Thyroid gland (tissue), 4 donors: Measurements from ENCODE around the gene SFTPD. TPM values are rescaled to one million over a fixed set of nuclear protein-coding genes. Genes with fewer than 3 reads are reported as not detected.
"Not testable (repeated sequence)": the region's sequence is repeated elsewhere in the genome, so short reads cannot be mapped to it uniquely, and the experiment has no call there.

Experiments
- DNase-seq, 2 donors: peaks; one replicate each; pipeline ENCODE4 v3.0.0-alpha.2; 2019
- H3K27ac ChIP-seq, 3 donors: fragments of 200-600 bp; sonication (generic); 1 replicate in 2 of 3; 2 replicates in 1 of 3; pipeline ENCODE4 v1.5.1; 2016 to 2019; ENCODE audit warnings: mild to moderate bottlenecking in 1 of 3, moderate library complexity in 1 of 3
- H3K27me3 ChIP-seq: fragments of 200-600 bp; sonication (generic); one replicate; pipeline ENCODE4 v1.5.1; 2019
- H3K36me3 ChIP-seq, 2 donors: fragments of 200-600 bp; sonication (generic); one replicate each; pipeline ENCODE4 v1.5.1; 2016 to 2019
- H3K4me1 ChIP-seq, 2 donors: fragments of 200-600 bp; sonication (generic); one replicate each; pipeline ENCODE4 v1.5.1; 2017 to 2019
- H3K4me3 ChIP-seq, 3 donors: fragments of 200-600 bp; sonication (generic); replicated peaks in 1 of 3; 1 replicate in 2 of 3; 2 replicates in 1 of 3; pipeline ENCODE4 v1.5.1; 2016; ENCODE audit warnings: mild to moderate bottlenecking in 1 of 3
- H3K9me3 ChIP-seq: fragments of 200-600 bp; sonication (generic); one replicate; pipeline ENCODE4 v1.5.1; 2017
- CTCF ChIP-seq, 6 experiments: fragments of 200-600 bp in 3 of 6; fragments of 450-650 bp in 3 of 6; sonication (generic) in 3 of 6; IDR thresholded peaks; one replicate each; pipeline ENCODE4 v1.5.1; 2016 to 2019; ENCODE audit warnings: antibody characterized with exemption in 6 of 6, mild to moderate bottlenecking in 2 of 6, inconsistent platforms in 1 of 6, moderate library complexity in 1 of 6
- POLR2A ChIP-seq, 2 donors: fragments of 450-650 bp; IDR thresholded peaks; one replicate each; pipeline ENCODE4 v1.6.1; 2017; ENCODE audit warnings: antibody characterized with exemption in 2 of 2, mild to moderate bottlenecking in 2 of 2, moderate library complexity in 1 of 2
- WGBS, 2 donors: methylation state at CpG; one replicate each; pipeline ENCODE4 v1.1.5; 2017; 5-methylcytosine and 5-hydroxymethylcytosine counted together
- intact Hi-C: fragments of 100-400 bp; cut with DNase I; formaldehyde crosslinking; loops from one replicate; pipeline ENCODE4 v1.15.1; 2023
- total RNA-seq, 4 donors: library from RNA; depleted of rRNA; stranded (reverse); fragments of >200 nt; gene quantifications; one replicate each; pipeline ENCODE4 v1.2.3, GENCODE V29; 2016

SFTPD gene
- total RNA-seq, 4 donors from 2014 or later, result 3.0 to 10.8 (median 5.7) TPM

GRCh38 chr10:79898597-79899325 lies 50.1 kb downstream of the SFTPD start:
- no peaks in the 10 kb centered on the region for H3K27me3 ChIP-seq
- H3K9me3 ChIP-seq, result no peaks in the 10 kb centered on the region
- no peak overlapping the region for H3K27ac ChIP-seq
- no peaks in the 10 kb centered on the region for H3K4me1 ChIP-seq
- no peaks in the 10 kb centered on the region for H3K36me3 ChIP-seq
- WGBS, 2 donors, result 86 to 90% methylated on average over 3 of the region's 3 CpGs
- intact Hi-C loops, result no loop called here
- TF ChIP-seq CTCF (IDR thresholded peaks at IDR 0.05), result no peak
- no peak for DNase-seq
- H3K4me3 ChIP-seq, result no peak overlapping the region

- H3K36me3 ChIP-seq, H3K27ac ChIP-seq, H3K4me1 ChIP-seq, intact Hi-C loops, H3K27me3 ChIP-seq, H3K4me3 ChIP-seq, H3K9me3 ChIP-seq, DNase-seq: not testable (repeated sequence)
- WGBS, 2 donors, result 67 to 77% methylated on average over 17 of the region's 17 CpGs
Observed at GRCh38 chr10:79892896-79893295, 56.0 kb downstream of the SFTPD start.

GRCh38 chr10:79890469-79890868 lies 58.4 kb downstream of the SFTPD start:
- Histone ChIP-seq H3K27ac (no peak overlapping the region), H3K27me3 (no peaks in the 10 kb centered on the region), H3K36me3 (no peaks in the 10 kb centered on the region), H3K4me3 (no peak overlapping the region), H3K4me1 (no peaks in the 10 kb centered on the region), H3K9me3 (no peaks in the 10 kb centered on the region)
- TF ChIP-seq CTCF (IDR thresholded peaks at IDR 0.05) (no peak), POLR2A (IDR thresholded peaks at IDR 0.05) (no peak)
- WGBS, 2 donors, result 58 to 68% methylated on average over 1 of the region's 1 CpG
- no peak for DNase-seq
- intact Hi-C loops, result no loop called here

- 58 to 68% methylated on average over 2 of the region's 2 CpGs for WGBS, 2 donors
- H3K36me3 ChIP-seq, H3K4me1 ChIP-seq, H3K4me3 ChIP-seq, H3K9me3 ChIP-seq, H3K27me3 ChIP-seq, intact Hi-C loops, DNase-seq, H3K27ac ChIP-seq: not testable (repeated sequence)
Observed at GRCh38 chr10:79888984-79889383, 59.9 kb downstream of the SFTPD start.

Other genes starting within 250 kb of the SFTPD start
- gene NUTM2B, start 245.9 kb downstream of the SFTPD start, total RNA-seq, result 1 to 10 TPM in 3 of 4 donors, under 1 TPM in 1; 0.22 to 2.8 (median 1.9) TPM
- gene NUTM2E, start 122.4 kb downstream of the SFTPD start, total RNA-seq, result under 1 TPM in 1 of 4 donors, not detected in 3; 0.56 TPM
- gene TMEM254, start 129.6 kb upstream of the SFTPD start, total RNA-seq, result 10 to 100 TPM; 12.2 to 25.0 (median 19.8) TPM
- 10 to 100 TPM in 3 of 4 donors, 1 to 10 TPM in 1; 5.5 to 65.6 (median 33.6) TPM for gene PLAC9, start 183.6 kb upstream of the SFTPD start, total RNA-seq